Erythroblast (primary cell): Measurements from ENCODE around the gene EBP.
A peak's percentile ranks its signal among the peaks of the same experiment; 100 is the strongest.
"Not testable (repeated sequence)": the region's sequence is repeated elsewhere in the genome, so short reads cannot be mapped to it uniquely, and the experiment has no call there.

Experiments
- DNase-seq, 2 experiments: peaks; one replicate each; lab custom pipeline; 2025; lab: John Stamatoyannopoulos, UW
- GATA1 ChIP-seq: IDR thresholded peaks from 2 replicates; pipeline ENCODE4 v1.6.1; 2011; ENCODE audit warnings: low read depth, mild to moderate bottlenecking, control low read depth, low read length, moderate library complexity
- POLR2A ChIP-seq: IDR thresholded peaks from 2 replicates; pipeline ENCODE4 v1.6.1; 2011; ENCODE audit warnings: mild to moderate bottlenecking, low read length

Gene EBP

GRCh38 chrX:48508400-48509244 is 13.0 kb upstream of the EBP start, which contains the start of gene PORCN:
TSS of gene PORCN (plus strand) at chrX:48508992. CDS start at chrX:48509821, 829 bp downstream.
- DNase-seq, result peak; percentile 68 to 75
- peak; percentile 45 for TF ChIP-seq POLR2A
- no peak for TF ChIP-seq GATA1

- TF ChIP-seq GATA1, result no peak
- no peak for TF ChIP-seq POLR2A
- no peak for DNase-seq
These were observed 12.4 kb upstream of the EBP start for GRCh38 chrX:48509245-48509590.

- no peak for DNase-seq
- no peak for TF ChIP-seq GATA1
- TF ChIP-seq POLR2A, result no peak
These were observed 12.0 kb upstream of the EBP start for GRCh38 chrX:48509619-48510018.

- DNase-seq, result peak in 1 of 2 experiments; percentile 16
- TF ChIP-seq GATA1 (no peak), POLR2A (no peak)
These were observed 10.0 kb upstream of the EBP start for GRCh38 chrX:48511560-48511959.

- no peak for TF ChIP-seq POLR2A
- no peak for TF ChIP-seq GATA1
- DNase-seq, result no peak
These were observed 9.2 kb upstream of the EBP start for GRCh38 chrX:48512371-48512935.

DNA sequence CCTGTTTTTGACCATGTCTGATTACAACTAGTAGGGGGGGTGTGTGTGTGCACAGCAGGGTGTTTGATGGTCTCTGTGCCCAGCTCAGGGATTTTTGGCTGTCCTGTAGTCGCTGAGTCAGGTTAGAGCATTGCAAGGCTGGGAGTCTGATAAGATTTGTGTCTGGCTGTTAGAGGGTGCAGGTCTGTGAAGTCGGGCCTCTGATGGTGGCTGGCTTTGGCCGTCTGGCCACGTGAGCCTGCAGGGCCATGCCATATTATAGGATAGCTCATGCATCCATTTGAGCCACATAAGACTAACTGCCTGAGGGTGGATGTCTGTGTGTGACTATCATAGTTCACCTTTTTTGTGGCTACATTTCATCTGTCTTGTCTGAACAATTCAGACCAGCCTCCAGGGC is 7.9 kb upstream of the EBP start:
- no peak for TF ChIP-seq GATA1
- TF ChIP-seq POLR2A, result no peak
- peak; percentile 4 to 9 for DNase-seq

DNA sequence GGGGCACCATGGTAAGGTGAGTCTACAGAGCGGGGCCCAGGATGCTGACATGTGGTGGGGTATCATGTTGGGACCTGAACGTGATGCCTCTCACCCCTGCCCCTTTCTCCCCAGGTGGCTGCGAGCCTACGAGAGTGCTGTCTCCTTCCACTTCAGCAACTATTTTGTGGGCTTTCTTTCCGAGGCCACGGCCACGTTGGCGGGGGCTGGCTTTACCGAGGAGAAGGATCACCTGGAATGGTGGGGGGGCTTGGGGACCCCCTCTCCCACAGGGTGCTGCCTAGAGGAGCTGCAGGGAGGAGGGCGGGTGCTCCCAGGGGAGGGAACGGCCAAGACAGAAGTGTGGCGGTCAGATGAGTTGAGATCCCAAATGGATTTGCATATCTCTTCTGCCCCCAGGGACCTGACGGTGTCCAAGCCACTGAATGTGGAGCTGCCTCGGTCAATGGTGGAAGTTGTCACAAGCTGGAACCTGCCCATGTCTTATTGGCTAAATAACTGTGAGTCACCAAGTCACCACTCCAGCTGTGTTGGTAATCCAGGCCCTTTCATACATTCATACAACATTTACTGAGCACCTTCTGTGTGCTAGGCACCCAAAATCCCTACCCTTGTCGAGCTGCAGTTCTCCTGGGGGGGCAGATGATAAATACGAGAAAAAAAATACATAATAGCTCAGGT is 7.3 kb upstream of the EBP start:
- TF ChIP-seq POLR2A (no peak), GATA1 (no peak)
- no peak for DNase-seq

DNA sequence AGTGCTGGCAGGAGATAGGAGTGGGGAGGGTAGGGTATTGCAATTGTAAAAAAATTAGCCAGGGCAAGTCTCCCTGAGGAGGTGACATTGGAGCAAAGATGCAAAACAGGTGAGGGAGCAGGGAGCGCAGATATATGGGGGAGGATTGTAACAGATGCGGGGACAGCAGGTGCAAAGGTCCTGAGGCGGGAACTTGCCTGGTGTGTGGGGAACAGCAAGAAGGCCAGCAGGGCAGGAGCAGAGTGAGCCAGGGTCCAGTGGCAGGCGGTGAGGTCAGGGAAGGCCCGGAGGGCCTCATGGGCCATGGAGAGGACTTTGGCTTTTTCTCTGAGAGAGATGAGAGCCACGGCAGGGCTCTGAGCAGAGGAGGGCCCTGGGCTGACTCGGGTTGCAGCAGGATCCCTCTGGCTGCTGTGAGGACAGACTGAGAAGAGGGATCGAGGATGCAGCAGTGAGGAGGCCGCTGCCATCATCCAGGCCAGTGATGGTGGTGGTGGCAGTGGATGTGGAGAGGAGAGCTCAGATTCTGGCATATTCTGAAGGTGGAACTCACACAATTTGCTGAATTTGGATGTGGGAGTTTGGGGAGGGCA is 6.6 kb upstream of the EBP start:
- no peak for DNase-seq
- TF ChIP-seq POLR2A (no peak), GATA1 (no peak)

GRCh38 chrX:48515842-48516241 is 5.8 kb upstream of the EBP start:
- TF ChIP-seq GATA1, result no peak
- no peak for TF ChIP-seq POLR2A
- no peak for DNase-seq

DNA sequence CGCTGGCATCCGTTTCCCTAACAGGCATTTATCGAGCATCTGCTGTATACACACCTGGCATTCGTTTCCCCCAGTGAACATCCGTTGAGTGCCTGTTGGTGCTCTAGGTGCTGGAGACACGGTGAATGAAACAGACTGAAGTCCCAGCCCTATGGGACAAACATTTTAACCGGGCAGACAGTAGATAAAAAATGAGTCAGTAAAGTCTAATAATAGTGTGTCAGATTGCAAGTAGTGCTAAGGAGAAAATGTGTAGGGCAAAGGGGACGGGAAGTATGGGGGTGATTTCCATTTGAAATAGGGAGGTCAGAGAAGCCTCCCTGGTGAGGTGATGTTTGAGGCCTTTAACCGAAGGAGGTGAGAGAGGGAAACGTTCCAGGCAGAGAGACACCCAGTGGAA is 5.3 kb upstream of the EBP start:
- TF ChIP-seq GATA1 (no peak), POLR2A (no peak)
- no peak for DNase-seq

- TF ChIP-seq POLR2A, result no peak
- TF ChIP-seq GATA1, result no peak
- no peak for DNase-seq
These were observed 4.6 kb upstream of the EBP start for GRCh38 chrX:48516987-48517386.

DNA sequence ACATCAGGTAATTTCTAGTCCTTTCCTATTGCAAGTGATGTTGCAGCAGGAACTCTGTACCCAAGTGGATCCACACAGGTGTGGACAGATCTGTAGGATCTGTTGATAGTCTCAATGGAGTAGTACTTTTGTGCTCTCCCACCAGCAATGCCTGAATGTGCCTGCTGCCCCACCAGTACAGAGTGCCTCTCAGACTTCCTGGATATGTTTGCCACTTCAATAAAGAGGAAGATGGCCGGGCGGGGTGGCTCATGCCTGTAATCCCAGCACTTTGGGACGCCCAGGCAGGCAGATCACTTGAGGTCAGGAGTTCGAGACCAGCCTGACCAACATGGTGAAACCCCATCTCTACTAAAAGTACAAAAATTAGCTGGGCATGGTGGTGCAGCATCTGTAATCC is 2.1 kb upstream of the EBP start:
- not testable (repeated sequence) for DNase-seq

GRCh38 chrX:48520455-48520854 is 1.2 kb upstream of the EBP start:
- no peak for TF ChIP-seq GATA1
- TF ChIP-seq POLR2A, result no peak
- DNase-seq, result no peak

- no peak for TF ChIP-seq GATA1
- no peak for TF ChIP-seq POLR2A
- DNase-seq, result peak in 1 of 2 experiments; percentile 21
These were observed 644 bp upstream of the EBP start for GRCh38 chrX:48520976-48521352.
